WTC11 (cell line): ENCODE measurements around the gene ARHGAP26. TPM values are rescaled to one million over a fixed set of nuclear protein-coding genes. Genes with fewer than 3 reads are reported as not detected.

Experiments
- ATAC-seq: fragments of 200-7000 bp; cut with Tn5 transposase; 2 replicates; pipeline ENCODE4 v1.10.0; 2021; ENCODE audit warnings: mild to moderate bottlenecking, moderate library complexity
- CTCF ChIA-PET: fragments of 300-600 bp; sonication (Branson Sonifier 250); formaldehyde crosslinking; loops from one replicate; lab custom pipeline; 2021; ENCODE audit warnings: antibody characterized with exemption; lab: Charles Lee
- POLR2A ChIA-PET: fragments of 350-600 bp; sonication (Branson Sonifier 250); formaldehyde crosslinking; loops from one replicate; lab custom pipeline; 2021; ENCODE audit warnings: antibody characterized with exemption; lab: Charles Lee
- DNase-seq: peaks from one replicate; pipeline ENCODE4 v3.0.0; 2021; ENCODE audit warnings: low spot score
- H3K27ac Mint-ChIP-seq: 2 replicates; pipeline ENCODE4 v1.8.0; 2021; ENCODE audit warnings: mixed read lengths
- H3K27me3 Mint-ChIP-seq: 2 replicates; pipeline ENCODE4 v1.8.0; 2021; ENCODE audit warnings: low read depth, mild to moderate bottlenecking, moderate library complexity, mixed read lengths
- H3K36me3 Mint-ChIP-seq: 2 replicates; pipeline ENCODE4 v1.8.0; 2021; ENCODE audit warnings: mixed read lengths
- H3K4me1 Mint-ChIP-seq: 2 replicates; pipeline ENCODE4 v1.8.0; 2022; ENCODE audit warnings: mixed read lengths
- H3K4me3 Mint-ChIP-seq: 2 replicates; pipeline ENCODE4 v1.8.0; 2021; ENCODE audit warnings: mild to moderate bottlenecking, moderate library complexity, mixed read lengths
- H3K9me3 Mint-ChIP-seq: 2 replicates; pipeline ENCODE4 v1.8.0; 2021; ENCODE audit warnings: mixed read lengths
- EMX1 ChIP-seq: fragments of 250-450 bp; sonication (Bioruptor Pico); IDR thresholded peaks from 2 replicates; pipeline ENCODE4 v1.8.0; 2021; ENCODE audit warnings: mild to moderate bottlenecking
- ETV6 ChIP-seq: sonication (generic); formaldehyde crosslinking; IDR thresholded peaks from 2 replicates; pipeline ENCODE4 v1.8.1; 2022; ENCODE audit warnings: mild to moderate bottlenecking, missing genetic modification reagents
- FOXP1 ChIP-seq: sonication (generic); formaldehyde crosslinking; IDR thresholded peaks from 2 replicates; pipeline ENCODE4 v1.8.0; 2022; ENCODE audit warnings: missing genetic modification reagents, mild to moderate bottlenecking, moderate library complexity, borderline replicate concordance
- GRHL2 ChIP-seq: fragments of 250-450 bp; sonication (Bioruptor Pico); IDR thresholded peaks from 2 replicates; pipeline ENCODE4 v1.8.0; 2022; ENCODE audit warnings: mild to moderate bottlenecking, moderate library complexity; ENCODE audit not compliant: insufficient replicate concordance, severe bottlenecking
- IRF2 ChIP-seq: sonication (generic); formaldehyde crosslinking; IDR thresholded peaks from 2 replicates; pipeline ENCODE4 v1.8.0; 2022; ENCODE audit warnings: low read depth, missing genetic modification reagents, borderline replicate concordance
- TEAD1 ChIP-seq: sonication (generic); formaldehyde crosslinking; IDR thresholded peaks from 2 replicates; pipeline ENCODE4 v1.8.0; 2022; ENCODE audit warnings: mild to moderate bottlenecking, missing genetic modification reagents
- ZNF423 ChIP-seq: fragments of 250-450 bp; sonication (Bioruptor Pico); IDR thresholded peaks from 2 replicates; pipeline ENCODE4 v2.1.2; 2022; ENCODE audit warnings: mild to moderate bottlenecking, moderate library complexity
- total RNA-seq: library from RNA; stranded (reverse); gene quantifications from 3 replicates; pipeline ENCODE4 v1.2.3, GENCODE V29; 2021
- TF ChIP-seq, protein P1 (sequence below): fragments of 250-450 bp; sonication (Bioruptor Pico); conservative IDR thresholded peaks from 2 replicates; pipeline ENCODE4 v1.9.0; 2021; ENCODE audit warnings: mild to moderate bottlenecking
- TF ChIP-seq, protein P2 (sequence below): sonication (generic); formaldehyde crosslinking; IDR thresholded peaks from 2 replicates; pipeline ENCODE4 v1.8.0; 2022; ENCODE audit warnings: mild to moderate bottlenecking, missing genetic modification reagents
- TF ChIP-seq, protein P3 (sequence below): sonication (generic); formaldehyde crosslinking; IDR thresholded peaks from 2 replicates; pipeline ENCODE4 v1.8.1; 2022; ENCODE audit warnings: mild to moderate bottlenecking, moderate library complexity, missing genetic modification reagents
- TF ChIP-seq, protein P4 (sequence below): fragments of 250-450 bp; sonication (Bioruptor Pico); IDR thresholded peaks from 2 replicates; pipeline ENCODE4 v1.9.0; 2021; ENCODE audit warnings: mild to moderate bottlenecking
- TF ChIP-seq, protein P5 (sequence below): fragments of 250-450 bp; sonication (Bioruptor Pico); IDR thresholded peaks from 2 replicates; pipeline ENCODE4 v2.1.2; 2022; ENCODE audit warnings: mild to moderate bottlenecking, moderate library complexity

ARHGAP26 gene
- total RNA-seq, 1 experiment from 2014 or later = 22.3 TPM

DNA sequence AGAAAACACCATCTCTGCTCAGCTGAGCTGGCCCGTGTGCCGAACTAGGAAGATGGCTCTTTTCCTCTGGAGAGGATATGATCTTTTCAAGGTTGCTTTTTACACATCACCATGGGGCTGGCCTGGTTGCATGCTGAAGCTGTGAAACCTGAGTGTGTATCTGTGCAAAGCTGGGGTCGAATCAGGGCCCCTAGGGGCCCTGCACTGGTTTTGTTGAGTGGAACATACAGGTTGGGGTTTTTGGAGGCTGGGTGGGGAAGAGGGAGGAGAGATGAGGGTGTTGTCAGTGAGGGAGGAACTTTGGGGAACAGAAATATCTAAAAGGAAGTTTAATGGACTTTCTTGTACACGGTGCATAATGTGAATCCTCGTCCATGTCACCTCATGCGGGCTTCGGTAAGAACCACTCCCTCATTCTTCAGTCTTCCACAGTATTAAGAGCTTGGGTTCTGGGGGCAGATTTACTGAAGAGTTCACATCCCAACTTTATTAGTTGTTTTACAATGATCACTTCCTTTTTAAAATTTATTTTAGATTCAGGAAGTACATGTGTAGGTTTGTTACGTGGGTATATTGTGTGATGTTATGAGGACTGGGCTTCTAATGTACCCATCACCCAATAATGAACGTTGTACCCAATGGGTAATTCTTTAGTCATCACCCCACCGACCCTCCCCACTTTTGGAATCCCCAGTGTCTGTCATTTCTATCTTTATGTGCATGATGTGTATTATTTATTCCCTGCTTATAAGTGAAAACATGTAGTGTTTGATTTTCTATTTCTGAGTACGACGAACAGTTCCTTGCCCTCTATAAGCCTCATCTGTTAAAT, 395.1 kb downstream of the ARHGAP26 start (continued):
- TF ChIP-seq, protein P1, sequence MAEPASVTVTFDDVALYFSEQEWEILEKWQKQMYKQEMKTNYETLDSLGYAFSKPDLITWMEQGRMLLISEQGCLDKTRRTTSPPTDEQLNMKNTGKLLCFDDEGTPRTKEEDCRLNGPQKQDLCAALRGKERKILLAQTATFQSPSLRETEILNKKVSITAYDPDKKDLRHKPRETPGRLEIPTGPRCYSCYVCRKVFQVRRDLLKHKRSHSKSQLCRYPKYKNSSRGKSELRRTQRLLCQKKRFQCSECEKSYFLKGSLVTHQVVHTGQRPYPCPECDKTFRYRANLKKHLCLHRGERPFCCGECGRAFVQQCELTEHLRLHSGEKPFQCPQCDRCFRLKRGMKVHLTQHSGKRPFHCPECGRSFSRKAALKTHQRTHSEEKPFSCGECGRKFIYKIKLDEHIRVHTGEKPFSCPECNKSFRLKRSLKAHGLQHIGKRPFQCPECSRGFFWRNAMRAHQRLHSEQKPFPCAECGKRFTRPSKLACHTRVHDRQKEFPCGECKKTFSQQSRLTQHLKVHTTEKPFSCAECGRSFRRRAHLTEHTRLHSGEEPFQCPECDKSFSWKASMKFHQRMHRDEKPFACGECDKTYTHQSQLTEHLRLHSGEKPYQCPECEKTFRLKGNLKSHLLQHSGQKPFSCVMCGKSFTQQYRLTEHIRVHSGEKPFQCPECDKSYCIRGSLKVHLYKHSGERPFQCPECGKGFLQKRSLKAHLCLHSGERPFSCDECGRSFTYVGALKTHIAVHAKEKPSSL (CRISPR knock-in tag) = no peak
- TF ChIP-seq, protein P2, sequence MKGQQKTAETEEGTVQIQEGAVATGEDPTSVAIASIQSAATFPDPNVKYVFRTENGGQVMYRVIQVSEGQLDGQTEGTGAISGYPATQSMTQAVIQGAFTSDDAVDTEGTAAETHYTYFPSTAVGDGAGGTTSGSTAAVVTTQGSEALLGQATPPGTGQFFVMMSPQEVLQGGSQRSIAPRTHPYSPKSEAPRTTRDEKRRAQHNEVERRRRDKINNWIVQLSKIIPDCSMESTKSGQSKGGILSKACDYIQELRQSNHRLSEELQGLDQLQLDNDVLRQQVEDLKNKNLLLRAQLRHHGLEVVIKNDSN (CRISPR knock-in tag) = no peak
- no peak for TF ChIP-seq ETV6 (CRISPR knock-in tag)
- TF ChIP-seq, protein P3, sequence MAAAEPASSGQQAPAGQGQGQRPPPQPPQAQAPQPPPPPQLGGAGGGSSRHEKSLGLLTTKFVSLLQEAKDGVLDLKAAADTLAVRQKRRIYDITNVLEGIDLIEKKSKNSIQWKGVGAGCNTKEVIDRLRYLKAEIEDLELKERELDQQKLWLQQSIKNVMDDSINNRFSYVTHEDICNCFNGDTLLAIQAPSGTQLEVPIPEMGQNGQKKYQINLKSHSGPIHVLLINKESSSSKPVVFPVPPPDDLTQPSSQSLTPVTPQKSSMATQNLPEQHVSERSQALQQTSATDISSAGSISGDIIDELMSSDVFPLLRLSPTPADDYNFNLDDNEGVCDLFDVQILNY (CRISPR knock-in tag) = no peak

DNA sequence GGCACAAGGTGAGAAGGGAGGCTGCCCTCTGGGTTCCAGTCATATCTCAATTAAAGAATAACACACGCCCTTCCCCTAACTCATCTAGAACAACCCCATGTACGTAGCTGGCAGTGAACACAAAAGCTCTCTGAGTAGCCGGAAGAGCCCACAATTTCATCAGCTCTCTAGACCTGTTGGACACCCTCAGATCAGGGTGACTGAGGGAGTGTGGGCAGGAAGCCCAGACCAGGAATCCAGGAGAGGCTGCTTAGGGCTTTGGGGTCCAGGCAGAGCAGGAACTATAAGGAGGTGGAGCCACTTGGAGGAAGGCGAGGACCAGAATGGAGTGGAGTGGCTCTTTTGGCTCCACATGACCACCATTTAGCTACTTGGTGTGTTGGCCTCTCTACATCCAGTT, 395.9 kb downstream of the ARHGAP26 start:
- no peak for ATAC-seq
- peaks cover 15% of the 10 kb centered on the region for H3K4me1 Mint-ChIP-seq
- no peak for DNase-seq
- no peak for TF ChIP-seq FOXP1
- TF ChIP-seq GRHL2 (CRISPR knock-in tag) = no peak
- no peak for TF ChIP-seq ZNF423 (CRISPR knock-in tag)
- no peak for TF ChIP-seq IRF2 (CRISPR knock-in tag)
- no peak for TF ChIP-seq TEAD1 (CRISPR knock-in tag)
- TF ChIP-seq, protein P4, sequence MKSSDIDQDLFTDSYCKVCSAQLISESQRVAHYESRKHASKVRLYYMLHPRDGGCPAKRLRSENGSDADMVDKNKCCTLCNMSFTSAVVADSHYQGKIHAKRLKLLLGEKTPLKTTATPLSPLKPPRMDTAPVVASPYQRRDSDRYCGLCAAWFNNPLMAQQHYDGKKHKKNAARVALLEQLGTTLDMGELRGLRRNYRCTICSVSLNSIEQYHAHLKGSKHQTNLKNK (CRISPR knock-in tag) = no peak
- TF ChIP-seq, protein P5, sequence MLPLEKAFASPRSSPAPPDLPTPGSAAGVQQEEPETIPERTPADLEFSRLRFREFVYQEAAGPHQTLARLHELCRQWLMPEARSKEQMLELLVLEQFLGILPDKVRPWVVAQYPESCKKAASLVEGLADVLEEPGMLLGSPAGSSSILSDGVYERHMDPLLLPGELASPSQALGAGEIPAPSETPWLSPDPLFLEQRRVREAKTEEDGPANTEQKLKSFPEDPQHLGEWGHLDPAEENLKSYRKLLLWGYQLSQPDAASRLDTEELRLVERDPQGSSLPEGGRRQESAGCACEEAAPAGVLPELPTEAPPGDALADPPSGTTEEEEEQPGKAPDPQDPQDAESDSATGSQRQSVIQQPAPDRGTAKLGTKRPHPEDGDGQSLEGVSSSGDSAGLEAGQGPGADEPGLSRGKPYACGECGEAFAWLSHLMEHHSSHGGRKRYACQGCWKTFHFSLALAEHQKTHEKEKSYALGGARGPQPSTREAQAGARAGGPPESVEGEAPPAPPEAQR (CRISPR knock-in tag) = no peak
- H3K27ac Mint-ChIP-seq = 0 out of 2 replicates have a peak overlapping the region, but pooled peaks have one; percentile 17
- CTCF ChIA-PET = interaction anchor here (1.3 kb wide), 1 partner anchor 147 kb away, joined by 3 read pairs; no protein-coding TSS in a partner anchor
- POLR2A ChIA-PET = no interaction called here
- no peaks in the 10 kb centered on the region for H3K36me3 Mint-ChIP-seq
- H3K4me3 Mint-ChIP-seq = no peak overlapping the region
- no peaks in the 10 kb centered on the region for H3K27me3 Mint-ChIP-seq
- H3K9me3 Mint-ChIP-seq = peaks cover 3% of the 10 kb centered on the region; the same call in 1 of the 2 replicates

DNA sequence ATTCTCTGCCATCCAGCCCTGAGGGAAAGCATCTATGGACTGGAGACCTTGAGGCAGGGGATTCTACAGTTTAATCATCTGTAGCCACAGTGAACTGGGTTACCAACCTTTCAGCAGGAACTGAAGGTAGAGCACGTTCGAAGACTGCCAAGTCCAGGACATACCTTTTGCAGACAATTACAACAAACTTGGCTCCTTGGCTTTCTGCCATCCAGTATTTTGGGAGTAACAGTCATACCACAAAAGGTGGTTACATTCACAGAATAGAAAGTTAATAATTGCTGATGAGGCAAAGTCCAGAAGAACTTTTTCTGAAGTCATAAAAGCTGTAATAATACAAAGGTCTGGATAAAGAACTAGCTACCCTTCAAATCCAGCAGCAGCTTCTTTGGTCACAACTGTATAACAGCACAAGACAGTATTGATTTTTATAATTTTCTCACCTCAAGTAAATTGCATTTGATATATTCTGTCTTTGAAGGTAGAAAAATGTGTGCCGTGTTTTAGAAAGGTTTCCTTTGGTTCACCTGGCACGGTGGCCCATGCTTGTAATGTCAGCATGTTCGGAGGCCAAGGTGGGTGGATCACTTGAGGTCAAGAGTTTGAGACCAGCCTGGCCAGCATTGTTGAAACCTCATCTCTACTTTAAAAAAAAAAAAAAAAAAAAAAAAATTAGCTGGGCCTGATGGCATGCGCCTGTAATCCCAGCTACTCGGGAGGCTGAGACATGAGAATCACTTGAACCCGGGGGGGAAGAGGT, 396.7 kb downstream of the ARHGAP26 start:
- DNase-seq (no peak), ATAC-seq (no peak)
- CTCF ChIA-PET = interaction anchor here (0.6 to 1.3 kb wide), 3 partner anchors 147 to 579 kb away, joined by 3 to 6 read pairs (median 4); no protein-coding TSS in a partner anchor
- Mint-ChIP-seq H3K36me3 (no peaks in the 10 kb centered on the region), H3K27me3 (no peaks in the 10 kb centered on the region), H3K27ac (no peak overlapping the region), H3K4me3 (no peak overlapping the region), H3K9me3 (peaks cover 3% of the 10 kb centered on the region; the same call in 1 of the 2 replicates), H3K4me1 (peaks cover 16% of the 10 kb centered on the region)
- POLR2A ChIA-PET = interaction anchor here (0.7 kb wide), 1 partner anchor 169 kb away, joined by 8 read pairs; no protein-coding TSS in a partner anchor
- no peak for TF ChIP-seq ETV6 (CRISPR knock-in tag)
- TF ChIP-seq EMX1 = no peak
